H1 (cell line): ENCODE measurements around the gene ANK3. TPM values are rescaled to one million over a fixed set of nuclear protein-coding genes. Genes with fewer than 3 reads are reported as not detected.

Experiments
- CBX5 ChIP-seq: fragments of 300-800, 300-1000 bp; sonication (generic); IDR thresholded peaks from 2 replicates; pipeline ENCODE4 v1.7.1; 2016; ENCODE audit warnings: antibody characterized with exemption, low read length, low read depth
- CHD7 ChIP-seq: fragments of 300-600 bp; sonication (generic); IDR thresholded peaks from 2 replicates; pipeline ENCODE4 v1.7.1; 2012; ENCODE audit warnings: low read length, moderate library complexity, mild to moderate bottlenecking, inconsistent platforms; ENCODE audit not compliant: insufficient replicate concordance
- JUND ChIP-seq: IDR thresholded peaks from 2 replicates; pipeline ENCODE4 v1.6.1; 2011; ENCODE audit warnings: mild to moderate bottlenecking, improper control_type of control experiment, low read length
- TCF12 ChIP-seq: IDR thresholded peaks from 2 replicates; pipeline ENCODE4 v1.6.1; 2011; ENCODE audit warnings: low read depth, mild to moderate bottlenecking, low read length
- polyA plus RNA-seq, 7 experiments: library from polyadenylated mRNA; depleted of rRNA in 3 of 7; stranded (reverse) in 5 of 7; unstranded in 2 of 7; fragments of >200 nt in 5 of 7; fragments of 200-250 nt in 2 of 7; gene quantifications; 1 replicate in 5 of 7; 2 replicates in 1 of 7; 4 replicates in 1 of 7; pipeline versions ENCODE4 v1.2.1 to v1.2.3, GENCODE V29; 2011 to 2013; ENCODE audit warnings: missing spikeins in 2 of 7, mixed read lengths in 2 of 7
- total RNA-seq: library from RNA; stranded (reverse); fragmentation: NEBNext Ultra II Directional; extraction: Animal tissue kit (Norgen Biotek cat#: 25700); gene quantifications from 2 replicates; pipeline ENCODE4 v1.2.1, GENCODE V29; 2021

ANK3 gene
- total and polyA plus RNA-seq, 2 of the 8 experiments (the other 6 are each of a cell fraction or from before 2014, with no cell fraction given) = 18.1 to 67.9 TPM

DNA sequence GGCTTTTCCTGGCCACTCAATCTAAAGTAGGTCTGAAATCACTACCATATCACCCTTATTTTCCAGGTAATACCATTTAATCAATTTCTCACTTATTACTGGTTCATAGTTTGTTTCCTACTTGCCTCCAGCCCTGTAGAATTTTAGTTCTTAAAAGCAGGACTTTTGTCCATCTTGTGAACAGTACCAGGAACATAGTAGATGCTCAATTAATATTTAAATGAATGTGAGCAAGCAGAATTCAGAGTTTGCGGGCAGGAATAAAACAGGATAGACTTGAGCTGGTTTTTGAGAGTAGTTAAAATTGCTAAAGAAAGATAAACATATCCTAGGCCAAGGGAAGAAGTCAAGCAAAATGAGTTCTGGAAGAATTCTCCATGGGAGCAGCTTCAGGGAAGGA, 77.9 kb downstream of the ANK3 start (continued):
- TF ChIP-seq CHD7 (no peak), JUND (no peak), CBX5 (no peak), TCF12 (no peak)
